Peyer's patch (tissue), 4 donors: ENCODE results near the gene MAP2K5.

Experiments
- POLR2A ChIP-seq, 2 donors: fragments of 450-650 bp; IDR thresholded peaks; one replicate each; pipeline ENCODE4 v1.5.1; 2017; ENCODE audit warnings: antibody characterized with exemption in 2 of 2, mild to moderate bottlenecking in 2 of 2, moderate library complexity in 2 of 2
- TF ChIP-seq, protein P1 (sequence below), 6 experiments: fragments of 450-650 bp in 4 of 6; fragments of 200-600 bp in 2 of 6; sonication (generic) in 1 of 6; IDR thresholded peaks; one replicate each; pipeline ENCODE4 v1.5.1; 2017 to 2019; ENCODE audit warnings: antibody characterized with exemption in 6 of 6, mild to moderate bottlenecking in 3 of 6, moderate library complexity in 1 of 6

GRCh38 chr15:67571648-67572415 lies 29.3 kb downstream of the MAP2K5 start:
- TF ChIP-seq, protein P1, sequence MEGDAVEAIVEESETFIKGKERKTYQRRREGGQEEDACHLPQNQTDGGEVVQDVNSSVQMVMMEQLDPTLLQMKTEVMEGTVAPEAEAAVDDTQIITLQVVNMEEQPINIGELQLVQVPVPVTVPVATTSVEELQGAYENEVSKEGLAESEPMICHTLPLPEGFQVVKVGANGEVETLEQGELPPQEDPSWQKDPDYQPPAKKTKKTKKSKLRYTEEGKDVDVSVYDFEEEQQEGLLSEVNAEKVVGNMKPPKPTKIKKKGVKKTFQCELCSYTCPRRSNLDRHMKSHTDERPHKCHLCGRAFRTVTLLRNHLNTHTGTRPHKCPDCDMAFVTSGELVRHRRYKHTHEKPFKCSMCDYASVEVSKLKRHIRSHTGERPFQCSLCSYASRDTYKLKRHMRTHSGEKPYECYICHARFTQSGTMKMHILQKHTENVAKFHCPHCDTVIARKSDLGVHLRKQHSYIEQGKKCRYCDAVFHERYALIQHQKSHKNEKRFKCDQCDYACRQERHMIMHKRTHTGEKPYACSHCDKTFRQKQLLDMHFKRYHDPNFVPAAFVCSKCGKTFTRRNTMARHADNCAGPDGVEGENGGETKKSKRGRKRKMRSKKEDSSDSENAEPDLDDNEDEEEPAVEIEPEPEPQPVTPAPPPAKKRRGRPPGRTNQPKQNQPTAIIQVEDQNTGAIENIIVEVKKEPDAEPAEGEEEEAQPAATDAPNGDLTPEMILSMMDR (IDR thresholded peaks at IDR 0.05), result no peak
- TF ChIP-seq POLR2A (IDR thresholded peaks at IDR 0.05), result no peak
